HEK293T (cell line): ENCODE results near the gene SGMS1.

Experiments used
- CTCF ChIA-PET: fragments of 350-600 bp; formaldehyde crosslinking; extraction: SDS; loops from one replicate; lab custom pipeline; 2021; ENCODE audit warnings: antibody characterized with exemption, inconsistent platforms; lab: Yijun Ruan, JAX
- POLR2A ChIA-PET: fragments of 350-600 bp; formaldehyde crosslinking; extraction: SDS; loops from one replicate; lab custom pipeline; 2020; ENCODE audit warnings: antibody characterized with exemption, inconsistent platforms; lab: Yijun Ruan, JAX
- DNase-seq: peaks from one replicate; pipeline ENCODE4 v3.0.0; 2012; ENCODE audit warnings: mixed read lengths; ENCODE audit errors: extremely low spot score
- ARNT ChIP-seq: fragments of 450-650 bp; IDR thresholded peaks from 2 replicates; pipeline ENCODE4 v1.6.1; 2017; ENCODE audit warnings: mild to moderate bottlenecking
- BHLHE40 ChIP-seq: fragments of 450-650 bp; IDR thresholded peaks from 2 replicates; pipeline ENCODE4 v1.6.1; 2016; ENCODE audit warnings: mild to moderate bottlenecking, moderate library complexity, borderline replicate concordance
- CTBP1 ChIP-seq: fragments of 450-650 bp; IDR thresholded peaks from 2 replicates; pipeline ENCODE4 v1.6.1; 2016; ENCODE audit warnings: borderline replicate concordance
- ELF4 ChIP-seq: fragments of 450-650 bp; IDR thresholded peaks from 2 replicates; pipeline ENCODE4 v1.6.1; 2017; ENCODE audit warnings: antibody characterized with exemption
- FOXA1 ChIP-seq: fragments of 450-650 bp; IDR thresholded peaks from 2 replicates; pipeline ENCODE4 v1.6.1; 2016; ENCODE audit warnings: mild to moderate bottlenecking
- FOXK2 ChIP-seq: fragments of 450-650 bp; IDR thresholded peaks from 2 replicates; pipeline ENCODE4 v1.6.1; 2016; ENCODE audit warnings: mild to moderate bottlenecking
- FOXM1 ChIP-seq: fragments of 450-650 bp; IDR thresholded peaks from 2 replicates; pipeline ENCODE4 v1.6.1; 2017; ENCODE audit warnings: mild to moderate bottlenecking, borderline replicate concordance
- HDGF ChIP-seq: fragments of 450-650 bp; IDR thresholded peaks from 2 replicates; pipeline ENCODE4 v1.6.1; 2017; ENCODE audit warnings: antibody characterized with exemption, borderline replicate concordance
- L3MBTL2 ChIP-seq: fragments of 450-650 bp; conservative IDR thresholded peaks from 2 replicates; pipeline ENCODE4 v1.6.1; 2016; ENCODE audit warnings: mild to moderate bottlenecking
- LEF1 ChIP-seq: fragments of 450-650 bp; IDR thresholded peaks from 2 replicates; pipeline ENCODE4 v1.6.1; 2017; ENCODE audit warnings: mild to moderate bottlenecking, borderline replicate concordance
- NFRKB ChIP-seq: fragments of 450-650 bp; IDR thresholded peaks from 2 replicates; pipeline ENCODE4 v1.6.1; 2016; ENCODE audit warnings: mild to moderate bottlenecking, moderate library complexity
- SP1 ChIP-seq: fragments of 450-650 bp; IDR thresholded peaks from 2 replicates; pipeline ENCODE4 v1.6.1; 2017
- SUZ12 ChIP-seq: fragments of 450-650 bp; IDR thresholded peaks from 2 replicates; pipeline ENCODE4 v1.6.1; 2016; ENCODE audit warnings: mild to moderate bottlenecking
- TARDBP ChIP-seq: fragments of 450-650 bp; IDR thresholded peaks from 2 replicates; pipeline ENCODE4 v1.6.1; 2016
- ZNF384 ChIP-seq: fragments of 450-650 bp; IDR thresholded peaks from 2 replicates; pipeline ENCODE4 v1.6.1; 2016
- TF ChIP-seq, protein P1 (sequence below): fragments of 450-650 bp; IDR thresholded peaks from 2 replicates; pipeline ENCODE4 v1.6.1; 2016

Gene SGMS1

DNA sequence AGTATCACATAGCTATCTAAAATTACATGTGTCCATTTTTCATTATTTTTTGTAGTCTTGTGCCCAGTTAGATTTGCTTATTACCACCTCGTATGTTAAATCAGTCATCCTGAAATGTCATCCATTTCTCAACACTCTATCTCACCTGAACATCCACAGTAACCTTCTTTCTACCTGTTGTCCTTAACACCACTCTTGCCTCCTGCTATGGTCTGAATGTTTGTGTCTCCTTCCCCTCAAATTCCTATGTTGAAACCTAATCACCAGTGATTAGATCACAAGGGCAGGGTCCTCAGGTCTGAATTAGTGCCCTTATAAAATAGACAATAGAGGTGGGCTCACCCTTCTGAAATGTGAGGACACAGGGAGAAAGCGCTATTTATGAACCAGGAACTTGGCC lies 292.3 kb downstream of the SGMS1 start:
- ChIA-PET CTCF (no interaction called here), POLR2A (no interaction called here)
- no peak for TF ChIP-seq ELF4
- TF ChIP-seq FOXA1: no peak
- TF ChIP-seq L3MBTL2: no peak
- no peak for TF ChIP-seq BHLHE40
- TF ChIP-seq LEF1: no peak
- TF ChIP-seq, protein P1, sequence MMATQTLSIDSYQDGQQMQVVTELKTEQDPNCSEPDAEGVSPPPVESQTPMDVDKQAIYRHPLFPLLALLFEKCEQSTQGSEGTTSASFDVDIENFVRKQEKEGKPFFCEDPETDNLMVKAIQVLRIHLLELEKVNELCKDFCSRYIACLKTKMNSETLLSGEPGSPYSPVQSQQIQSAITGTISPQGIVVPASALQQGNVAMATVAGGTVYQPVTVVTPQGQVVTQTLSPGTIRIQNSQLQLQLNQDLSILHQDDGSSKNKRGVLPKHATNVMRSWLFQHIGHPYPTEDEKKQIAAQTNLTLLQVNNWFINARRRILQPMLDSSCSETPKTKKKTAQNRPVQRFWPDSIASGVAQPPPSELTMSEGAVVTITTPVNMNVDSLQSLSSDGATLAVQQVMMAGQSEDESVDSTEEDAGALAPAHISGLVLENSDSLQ: no peak
- TF ChIP-seq SUZ12: no peak
- TF ChIP-seq NFRKB: no peak
- TF ChIP-seq TARDBP: no peak
- TF ChIP-seq FOXM1: no peak
- no peak for TF ChIP-seq ZNF384
- DNase-seq: no peak

GRCh38 chr10:50326757-50327701 lies 296.7 kb downstream of the SGMS1 start:
- no peak for DNase-seq
- ChIA-PET CTCF (no interaction called here), POLR2A (no interaction called here)
- no peak for TF ChIP-seq BHLHE40
- no peak for TF ChIP-seq ELF4
- TF ChIP-seq TARDBP: no peak
- TF ChIP-seq SUZ12: no peak
- no peak for TF ChIP-seq HDGF
- no peak for TF ChIP-seq FOXK2
- TF ChIP-seq L3MBTL2: no peak
- no peak for TF ChIP-seq ARNT
- TF ChIP-seq ZNF384: no peak
- TF ChIP-seq LEF1: no peak
- TF ChIP-seq SP1: no peak
- TF ChIP-seq FOXA1: no peak

DNA sequence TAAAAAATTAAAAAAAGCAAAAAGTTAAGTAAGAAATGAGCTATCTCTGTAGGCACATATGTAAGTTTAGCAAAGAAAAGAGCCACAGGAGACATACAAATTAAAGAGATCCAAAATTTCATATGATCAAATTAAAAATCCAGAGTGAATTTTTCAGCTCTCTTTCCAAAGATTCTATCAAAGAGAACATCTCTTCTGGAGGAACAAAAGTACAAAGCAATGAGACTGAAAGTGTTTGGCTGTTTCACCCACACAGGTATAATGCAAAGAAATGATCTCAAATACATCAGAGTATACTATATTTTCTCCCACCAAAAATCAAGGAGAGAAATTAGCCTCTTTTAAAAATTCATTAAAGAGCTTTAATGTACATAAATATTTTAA lies 297.6 kb downstream of the SGMS1 start:
- TF ChIP-seq, protein P1: no peak
- TF ChIP-seq TARDBP: no peak
- TF ChIP-seq ZNF384: no peak
- TF ChIP-seq ELF4: no peak
- ChIA-PET CTCF (no interaction called here), POLR2A (no interaction called here)
- no peak for DNase-seq

DNA sequence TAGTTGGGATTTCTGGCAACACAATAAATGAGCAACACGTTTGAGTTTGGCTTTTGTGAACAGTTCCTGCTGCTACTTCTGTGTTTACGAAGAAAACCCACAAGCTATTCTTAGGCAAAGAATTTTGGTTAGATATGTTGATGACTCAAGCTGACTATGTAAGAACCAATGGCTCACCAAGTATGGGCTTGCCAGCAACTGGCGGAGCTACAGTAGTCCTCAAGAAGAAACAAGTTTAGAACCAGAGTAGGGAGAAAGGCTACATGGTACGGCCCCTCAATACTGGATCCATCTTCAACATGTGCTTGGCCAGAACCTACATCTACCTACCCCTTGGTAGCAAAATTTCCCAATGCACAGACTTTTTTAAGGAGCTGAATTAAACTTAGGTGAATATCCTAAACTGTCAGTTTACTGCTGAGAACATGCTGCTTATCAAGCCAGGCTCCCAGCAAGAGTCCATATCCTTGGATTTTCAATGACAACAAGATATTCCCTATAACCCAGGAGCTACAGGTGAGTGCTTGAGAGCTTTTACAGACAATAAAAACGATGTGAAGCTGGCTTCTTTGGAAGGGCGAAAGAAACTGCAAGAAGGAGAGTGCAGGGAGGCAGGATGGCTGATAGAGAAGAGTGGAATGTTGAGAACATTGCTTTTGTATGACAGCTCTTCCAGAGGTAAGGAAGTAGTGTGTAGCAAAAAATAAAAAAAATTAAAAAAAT lies 298.1 kb downstream of the SGMS1 start:
- POLR2A ChIA-PET: no interaction called here
- CTCF ChIA-PET: no interaction called here
- TF ChIP-seq TARDBP (no peak), BHLHE40 (no peak), FOXK2 (no peak)
- no peak for DNase-seq

DNA sequence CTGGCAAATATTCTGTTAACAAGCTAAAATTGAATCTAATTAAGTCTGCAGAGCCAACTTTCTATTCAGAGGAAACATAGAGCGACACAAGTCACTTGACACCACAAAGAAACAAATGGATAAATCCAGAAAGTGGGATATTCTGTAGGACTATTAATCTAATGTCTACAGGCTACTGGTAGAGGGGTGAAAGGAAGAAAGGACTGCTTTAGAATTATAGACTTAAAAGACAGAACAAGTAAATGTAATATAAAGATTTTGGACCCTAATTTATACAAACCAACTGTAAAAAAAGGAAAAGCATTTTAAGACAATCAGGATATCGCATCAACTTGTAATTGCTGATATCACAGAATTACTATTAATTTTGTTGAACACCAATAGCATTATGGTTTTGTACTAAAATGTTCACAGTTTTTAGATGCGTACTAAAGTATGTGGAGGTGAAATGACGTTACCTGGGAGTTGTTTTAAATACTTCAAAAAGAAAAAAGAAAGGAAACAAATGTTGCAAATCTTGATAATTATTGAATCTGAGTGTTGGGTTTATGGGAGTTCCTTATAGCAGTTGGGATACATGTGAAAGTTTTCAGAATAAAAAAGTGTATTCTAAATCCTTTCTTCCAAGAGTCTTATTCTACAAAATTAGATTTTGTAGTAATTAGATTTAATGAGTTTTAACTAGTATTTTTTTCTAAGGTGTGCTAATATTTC lies 298.9 kb downstream of the SGMS1 start:
- no peak for TF ChIP-seq LEF1
- TF ChIP-seq NFRKB: no peak
- no peak for TF ChIP-seq L3MBTL2
- no peak for TF ChIP-seq HDGF
- TF ChIP-seq SUZ12: no peak
- TF ChIP-seq FOXK2: no peak
- no peak for TF ChIP-seq ZNF384
- no peak for TF ChIP-seq ELF4
- no peak for TF ChIP-seq TARDBP
- TF ChIP-seq FOXM1: no peak
- TF ChIP-seq, protein P1: no peak
- no peak for TF ChIP-seq ARNT
- no peak for TF ChIP-seq BHLHE40
- TF ChIP-seq FOXA1: no peak
- TF ChIP-seq CTBP1: no peak
- no peak for TF ChIP-seq SP1
- ChIA-PET CTCF (no interaction called here), POLR2A (no interaction called here)
- no peak for DNase-seq

DNA sequence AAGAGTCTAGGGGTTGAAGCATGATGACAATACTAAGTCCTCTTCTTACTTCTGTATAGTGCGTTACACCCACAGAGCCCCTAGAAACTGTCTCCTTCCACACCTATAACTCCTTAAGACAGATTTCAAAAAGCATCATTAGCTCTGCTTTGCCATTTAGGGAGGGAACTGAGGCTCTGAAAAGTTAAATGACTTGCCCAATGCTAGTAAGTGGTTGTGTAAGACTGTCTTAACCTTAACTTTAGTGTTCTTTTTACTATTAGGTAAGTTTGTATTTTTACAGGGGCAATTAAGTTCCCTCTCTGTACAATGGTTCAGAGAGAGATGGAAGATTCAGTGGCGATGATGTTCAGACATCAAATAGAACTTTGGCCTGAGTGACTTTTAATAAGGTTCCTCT lies 299.7 kb downstream of the SGMS1 start:
- TF ChIP-seq L3MBTL2: no peak
- TF ChIP-seq FOXM1: no peak
- TF ChIP-seq TARDBP: no peak
- no peak for TF ChIP-seq LEF1
- no peak for TF ChIP-seq FOXK2
- no peak for TF ChIP-seq SUZ12
- TF ChIP-seq FOXA1: no peak
- TF ChIP-seq ZNF384: no peak
- TF ChIP-seq ELF4: no peak
- ChIA-PET CTCF (no interaction called here), POLR2A (no interaction called here)
- DNase-seq: no peak
